HG02588 (cell line): Measurements from ENCODE around the gene DDX28.
"Not testable (repeated sequence)": the region's sequence is repeated elsewhere in the genome, so short reads cannot be mapped to it uniquely, and the experiment has no call there.

ENCODE experiments used
- ATAC-seq: cut with Tn5 transposase; IDR thresholded peaks from one replicate; pipeline ENCODE4 v1.9.1; 2021; ENCODE audit warnings: mild to moderate bottlenecking, moderate library complexity; ENCODE audit not compliant: unreplicated experiment

DDX28 gene

DNA sequence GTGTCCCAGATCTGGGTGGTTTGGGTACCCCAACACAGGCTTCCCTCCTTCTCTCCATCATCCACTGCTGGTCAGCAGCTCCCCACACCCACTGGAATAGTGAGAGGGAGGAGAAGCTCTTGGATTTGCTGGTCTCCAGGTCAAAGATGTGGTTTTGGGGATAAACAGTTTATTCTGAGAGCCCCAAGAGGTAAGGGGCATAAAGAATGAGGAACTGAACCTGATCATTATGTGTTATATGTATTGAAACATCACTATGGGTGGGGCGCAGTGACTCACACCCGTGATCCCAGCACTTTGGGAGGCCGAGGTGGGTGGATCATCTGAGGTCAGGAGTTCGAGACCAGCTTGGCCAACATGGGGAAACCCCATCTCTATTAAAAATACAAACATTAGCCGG lies 27.6 kb downstream of the DDX28 start:
- no peak for ATAC-seq

DNA sequence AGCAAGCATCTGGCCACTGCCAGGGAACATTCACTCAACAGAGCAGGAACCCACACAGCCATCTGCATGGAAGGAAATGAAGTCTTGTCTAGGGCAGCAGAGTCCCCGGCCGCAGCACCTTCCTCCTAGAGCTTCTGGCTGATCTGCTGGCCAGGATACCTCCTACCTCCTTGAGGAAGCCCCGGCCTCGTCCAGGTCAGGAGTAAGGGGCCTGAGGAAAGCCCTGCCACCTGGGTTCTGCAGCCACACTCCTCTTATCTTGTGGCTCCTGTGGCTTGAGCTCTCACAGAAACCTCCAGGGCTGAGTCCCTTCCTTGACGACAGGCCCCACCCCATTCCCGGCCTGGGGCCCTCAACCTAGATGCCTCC lies 29.0 kb downstream of the DDX28 start:
- ATAC-seq, result not testable (repeated sequence)

DNA sequence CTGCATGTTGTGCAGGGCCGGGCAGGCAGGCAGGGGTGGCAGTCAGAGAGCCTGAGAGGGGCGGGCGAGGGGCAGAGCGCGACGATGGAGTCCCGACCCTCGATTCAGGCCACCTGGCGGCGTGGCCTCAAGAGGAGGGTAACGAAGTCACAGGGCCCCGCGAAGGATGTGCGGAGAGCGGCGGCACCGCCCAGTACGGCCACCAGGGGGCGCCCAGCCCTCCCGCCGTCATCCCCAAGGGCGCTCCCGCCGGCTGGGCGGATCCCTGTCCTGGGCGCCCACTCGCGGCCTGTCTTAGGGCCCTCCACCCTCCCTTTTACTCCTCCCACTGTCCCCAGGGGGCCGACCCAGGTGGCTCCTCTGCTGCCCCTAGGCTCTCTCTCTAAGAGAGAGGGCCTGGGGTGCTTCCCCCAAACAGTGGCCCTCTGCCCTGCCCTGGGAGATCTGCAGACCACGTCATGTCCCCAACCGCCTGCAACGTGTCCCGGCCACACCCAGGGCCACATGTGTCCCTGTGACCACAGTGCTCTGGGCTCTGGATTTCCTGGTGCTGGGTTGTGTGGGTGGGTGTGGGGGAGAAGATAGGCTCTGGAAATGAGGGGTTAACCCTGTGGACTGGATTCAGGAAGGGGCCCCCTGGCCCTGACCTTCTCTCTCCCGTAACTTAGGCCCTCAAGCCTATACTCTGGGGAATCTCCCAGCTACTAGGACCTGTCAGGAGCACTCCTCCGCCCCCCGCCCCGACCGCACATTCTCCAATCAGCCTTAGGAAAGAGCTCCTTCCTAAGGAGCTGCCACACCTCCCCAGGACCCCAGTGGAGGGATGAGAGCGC lies 29.6 kb downstream of the DDX28 start:
- ATAC-seq, result peak; percentile 69

DNA sequence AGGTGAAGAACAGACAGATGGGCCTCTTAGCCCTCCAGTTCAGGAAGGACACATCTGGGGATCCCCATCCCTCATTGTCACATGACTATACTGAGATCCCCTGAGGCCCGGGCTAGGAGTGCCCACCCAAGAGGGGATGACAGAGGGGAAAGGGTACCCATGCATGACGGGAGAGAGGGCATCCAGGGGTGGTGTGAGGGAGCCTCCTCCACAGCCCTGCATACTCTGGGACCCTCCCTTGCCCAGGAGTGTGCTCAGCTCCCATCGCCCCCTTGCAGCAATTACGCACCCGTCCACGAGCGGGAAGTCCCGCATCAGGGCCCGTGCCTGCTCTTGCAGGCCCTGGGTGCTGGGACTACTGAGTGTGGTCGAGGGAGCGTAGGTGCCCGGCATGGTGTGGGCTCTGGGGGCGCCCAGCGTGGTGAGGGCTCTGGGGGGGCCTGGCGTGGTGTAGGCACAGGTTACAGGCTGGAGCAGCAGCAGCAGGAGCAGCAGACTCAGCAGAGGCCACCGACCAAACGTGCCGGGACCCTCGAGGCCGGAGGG lies 30.3 kb downstream of the DDX28 start:
- ATAC-seq, result no peak

DNA sequence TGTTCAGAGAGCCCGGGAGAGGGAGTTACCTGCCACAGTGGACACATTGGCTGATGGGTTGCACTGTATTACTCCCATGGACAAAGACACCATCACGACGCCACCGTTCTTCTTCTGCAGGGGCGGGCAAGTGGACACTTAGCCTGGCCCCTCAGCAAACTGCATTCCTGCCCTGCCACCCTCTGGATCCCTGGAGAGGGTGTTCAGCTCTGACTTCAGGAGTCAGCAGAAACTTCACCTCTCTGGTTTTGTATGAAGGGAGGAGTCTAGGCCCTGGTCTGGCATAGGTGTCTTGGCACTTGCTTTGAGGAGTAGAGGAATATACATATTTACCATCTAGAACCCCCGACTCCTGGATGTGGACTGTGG lies 33.0 kb downstream of the DDX28 start:
- no peak for ATAC-seq

DNA sequence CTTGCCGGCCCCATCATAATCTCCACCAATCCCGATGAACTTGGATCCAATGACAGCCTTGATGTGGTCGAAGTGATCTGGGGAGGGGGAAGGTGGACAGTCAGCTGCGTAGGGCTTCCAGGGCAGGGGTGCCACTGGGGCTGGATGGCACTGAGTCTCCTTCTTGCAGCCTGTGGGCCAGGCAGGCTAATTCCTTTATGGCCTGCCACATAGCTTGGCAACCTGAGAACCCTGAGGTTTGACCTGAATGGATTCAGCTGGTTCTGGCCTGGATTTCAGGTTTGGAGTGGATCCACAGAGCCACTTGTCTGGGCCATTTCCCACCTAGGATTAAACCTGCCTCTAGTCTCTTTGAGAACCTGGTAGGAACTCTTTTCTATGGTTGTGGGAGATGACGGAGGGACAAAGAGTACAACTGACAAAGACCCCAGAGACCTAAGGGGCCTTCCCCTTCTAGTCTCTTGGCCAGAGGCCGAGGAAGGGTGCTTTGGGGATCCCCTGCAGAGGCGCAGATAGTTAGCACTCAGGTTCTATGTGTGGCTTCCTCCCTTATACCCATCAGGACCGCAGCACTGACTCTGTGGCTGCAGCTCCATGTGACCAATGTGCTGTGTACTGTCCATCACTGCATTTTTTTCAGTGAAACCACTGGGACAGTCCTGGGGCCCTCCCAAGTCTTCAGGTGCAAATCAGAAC lies 33.6 kb downstream of the DDX28 start:
- no peak for ATAC-seq

DNA sequence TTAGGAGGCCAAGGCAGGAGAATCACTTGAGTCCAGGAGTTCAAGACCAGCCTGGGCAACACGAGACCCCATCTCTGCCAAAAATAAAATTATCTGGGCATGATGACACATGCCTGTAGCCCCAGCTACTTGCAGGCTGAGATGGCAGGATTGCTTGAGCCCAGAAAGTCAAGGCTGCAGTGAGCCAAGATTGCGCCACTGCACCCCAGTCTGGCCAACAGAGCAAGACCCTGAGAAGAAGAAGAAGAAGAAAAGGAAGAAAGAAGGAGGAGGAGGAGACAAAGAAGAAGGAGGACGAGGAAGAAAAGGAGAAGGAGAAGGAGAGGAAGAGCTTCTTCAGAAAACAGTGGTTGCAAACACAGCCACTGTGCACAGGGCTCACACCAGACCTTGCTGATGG lies 34.4 kb downstream of the DDX28 start:
- no peak for ATAC-seq

DNA sequence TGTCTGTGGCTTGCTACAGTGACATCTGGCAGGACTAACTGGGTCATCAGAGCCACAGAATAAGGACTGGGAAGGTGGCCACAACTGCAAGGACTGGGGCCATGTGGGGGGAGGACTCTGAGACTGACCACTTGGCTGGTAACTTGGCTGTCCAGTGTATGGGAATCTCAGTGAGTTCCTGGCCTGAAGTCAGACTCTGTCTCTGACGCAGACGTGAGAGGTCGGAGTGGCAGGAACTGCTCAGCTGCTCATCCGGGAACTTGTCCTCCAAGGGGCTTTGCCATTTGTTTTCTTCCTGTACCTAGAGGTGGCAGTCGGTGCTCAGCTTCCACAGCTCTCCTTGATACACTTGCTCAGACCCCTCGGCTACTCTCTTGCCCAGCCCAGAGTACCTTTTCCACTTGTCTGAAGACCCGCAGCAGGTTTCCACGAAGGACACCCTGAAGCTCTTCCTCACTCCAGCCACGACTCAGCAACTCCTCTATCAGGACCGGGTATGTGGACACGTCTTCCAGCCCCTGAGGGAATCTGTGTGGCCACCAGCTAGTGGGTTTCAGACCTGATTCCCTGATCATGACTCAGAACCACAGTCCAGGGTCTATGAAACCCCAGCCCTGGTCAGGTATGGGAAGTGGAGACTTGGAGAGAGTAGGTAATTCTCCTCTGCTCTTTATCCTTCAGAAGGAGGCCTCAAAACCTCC lies 35.4 kb downstream of the DDX28 start:
- no peak for ATAC-seq

DNA sequence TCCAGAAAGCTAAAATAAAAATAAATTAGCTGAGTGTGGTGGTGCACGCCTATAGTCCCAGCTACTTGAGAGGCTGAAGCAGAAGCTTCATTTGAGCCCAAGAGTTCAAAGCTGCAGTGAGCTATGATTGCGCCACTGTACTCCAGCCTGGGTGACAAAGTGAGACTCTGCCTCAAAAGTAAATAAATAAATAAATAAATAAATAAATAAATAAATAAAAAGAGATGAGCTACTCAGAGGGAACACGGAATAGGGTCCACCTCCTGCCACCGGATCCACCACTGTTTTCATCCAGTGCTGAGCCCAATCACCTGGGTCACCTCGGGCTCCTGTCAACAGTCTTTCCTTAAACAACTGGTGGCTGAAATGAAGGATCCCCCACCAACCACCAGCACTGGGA lies 36.1 kb downstream of the DDX28 start:
- no peak for ATAC-seq

DNA sequence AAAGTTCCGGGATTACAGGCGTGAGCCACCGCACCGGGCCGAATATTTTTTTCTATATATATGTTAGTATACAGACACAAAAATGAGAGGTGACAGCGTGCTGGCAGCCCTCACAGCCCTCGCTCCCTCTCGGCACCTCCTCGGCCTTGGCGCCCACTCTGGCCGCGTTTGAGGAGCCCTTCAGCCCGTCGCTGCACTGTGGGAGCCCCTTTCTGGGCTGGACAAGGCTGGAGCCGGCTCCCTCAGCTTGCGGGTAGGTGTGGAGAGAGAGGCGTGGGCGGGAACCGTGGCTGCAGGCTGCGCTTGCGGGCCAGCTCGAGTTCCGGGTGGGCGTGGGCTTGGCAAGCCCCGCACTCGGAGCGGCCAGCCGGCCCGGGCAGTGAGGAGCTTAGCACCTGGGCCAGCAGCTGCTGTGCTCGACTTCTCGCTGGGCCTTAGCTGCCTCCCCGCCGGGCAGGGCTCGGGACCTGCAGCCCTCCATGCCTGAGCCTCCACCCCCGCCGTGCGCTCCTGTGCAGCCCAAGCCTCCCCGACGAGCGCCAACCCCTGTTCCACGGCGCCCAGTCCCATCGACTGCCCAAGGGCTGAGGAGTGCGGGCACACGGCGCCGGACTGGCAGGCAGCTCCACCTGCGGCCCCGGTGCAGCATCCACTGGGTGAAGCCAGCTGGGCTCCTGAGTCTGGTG lies 40.9 kb downstream of the DDX28 start:
- no peak for ATAC-seq

DNA sequence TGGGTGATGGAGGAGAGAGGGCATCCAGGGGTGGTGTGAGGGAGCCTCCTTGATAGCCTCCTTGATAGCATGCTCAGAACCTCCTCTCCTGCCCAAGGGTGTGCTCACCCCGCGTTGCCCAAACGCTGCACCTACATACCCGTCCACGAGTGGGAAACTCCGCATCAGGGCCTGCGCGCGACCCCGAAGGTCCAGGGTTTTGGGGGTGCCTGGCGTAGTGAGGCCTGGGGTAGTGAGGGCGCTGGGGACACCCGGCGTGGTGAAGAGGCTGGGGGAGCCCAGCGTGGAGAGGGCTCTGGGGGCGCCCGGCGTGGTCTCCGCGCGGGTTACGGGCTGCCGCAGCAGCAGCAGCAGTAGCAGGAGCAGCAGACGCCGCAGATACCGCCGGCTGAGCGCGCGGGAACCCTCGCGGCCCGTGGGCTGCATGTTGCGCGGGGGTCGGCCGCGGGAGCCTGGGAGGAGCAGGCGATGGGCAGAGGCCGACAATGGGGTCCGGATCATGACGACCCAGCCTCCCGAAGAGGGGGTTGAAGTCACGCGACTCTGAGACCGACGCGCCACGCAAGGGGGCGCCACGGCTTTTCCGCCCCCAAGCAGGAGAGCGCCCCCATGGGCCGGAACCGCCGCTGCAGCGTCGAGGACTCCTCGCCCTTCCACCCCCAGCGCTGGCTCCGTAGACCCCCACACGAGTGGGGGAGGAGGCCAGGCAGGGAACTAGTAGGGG lies 42.9 kb downstream of the DDX28 start, which contains the start of gene DPEP3:
Gene DPEP3 (minus strand): TSS at position 545 of the 724 bp plus-strand sequence. CDS start 119 bp downstream, at position 426.
- no peak for ATAC-seq

DNA sequence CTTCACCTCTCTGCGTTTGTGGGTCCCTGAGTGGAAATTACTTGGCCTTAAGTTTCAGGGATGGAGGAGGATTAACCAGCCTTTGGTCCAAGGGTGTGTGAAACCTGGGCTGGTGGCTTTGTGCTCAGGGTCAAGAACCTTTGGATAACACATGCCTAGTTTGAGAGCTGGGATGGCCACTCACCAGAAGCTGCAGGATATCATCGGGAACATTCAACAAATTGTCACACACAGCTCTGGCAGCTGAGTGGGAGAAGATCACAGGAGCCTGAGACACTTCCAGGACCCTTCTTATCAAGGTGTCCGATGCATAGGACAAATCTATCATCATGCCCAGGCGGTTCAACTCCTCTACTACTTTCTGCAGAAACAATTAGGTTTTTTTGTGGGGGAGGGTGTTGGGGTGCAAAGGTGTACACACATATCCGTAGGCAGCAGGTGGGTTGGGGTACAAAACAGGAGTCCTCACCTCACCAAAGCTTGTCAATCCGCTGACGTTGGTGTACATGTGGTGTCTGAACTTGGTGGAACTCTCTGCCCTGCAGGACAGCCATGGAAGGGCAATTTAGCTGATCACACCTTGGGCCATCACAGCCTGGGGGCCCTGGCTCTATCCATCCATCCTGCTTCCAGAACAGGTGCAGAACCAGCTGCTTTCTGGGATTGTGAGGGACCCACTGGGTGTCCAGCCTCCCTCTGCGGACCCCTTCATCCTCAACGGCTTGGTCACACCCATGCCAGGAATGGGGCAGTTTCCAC lies 45.4 kb downstream of the DDX28 start:
- ATAC-seq, result no peak

DNA sequence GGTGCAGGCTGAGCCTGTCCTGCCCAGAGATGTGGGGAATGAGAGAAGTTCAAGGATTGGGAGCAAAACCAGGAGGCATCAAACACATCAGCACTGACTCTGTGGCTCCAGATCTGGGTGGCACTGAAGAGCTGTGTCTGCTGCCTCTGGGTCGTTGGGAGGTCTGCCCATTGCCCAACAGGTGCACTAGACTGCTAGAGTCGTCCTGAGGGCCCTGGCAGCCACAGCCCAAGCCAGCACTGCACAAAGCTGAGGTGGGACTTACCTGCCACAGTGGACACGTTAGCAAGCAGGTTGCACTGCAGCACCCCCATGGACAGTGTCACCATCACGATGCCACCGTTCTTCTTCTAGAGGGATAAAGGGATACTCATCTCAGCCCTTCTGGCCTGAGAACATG lies 46.0 kb downstream of the DDX28 start:
- ATAC-seq, result no peak

DNA sequence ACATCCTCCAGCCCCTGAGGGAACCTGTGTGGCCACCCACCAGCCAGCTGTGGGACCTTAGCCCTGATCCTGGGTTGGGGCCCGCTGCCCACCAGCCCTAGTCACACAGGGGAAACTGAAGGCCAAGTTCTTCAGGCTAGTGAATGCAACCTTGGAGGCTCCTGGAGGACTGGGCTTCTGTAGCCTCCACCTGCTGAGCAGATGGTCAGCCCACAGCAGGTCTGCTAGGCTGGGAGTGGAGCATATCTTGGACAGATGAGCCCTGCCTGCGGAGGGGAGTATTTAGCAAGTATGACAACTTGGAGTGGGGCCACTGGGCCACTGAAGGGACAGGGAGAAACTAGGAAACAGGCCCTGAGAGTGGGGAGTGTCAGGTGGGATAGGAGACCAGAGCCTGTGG lies 46.8 kb downstream of the DDX28 start:
- no peak for ATAC-seq

DNA sequence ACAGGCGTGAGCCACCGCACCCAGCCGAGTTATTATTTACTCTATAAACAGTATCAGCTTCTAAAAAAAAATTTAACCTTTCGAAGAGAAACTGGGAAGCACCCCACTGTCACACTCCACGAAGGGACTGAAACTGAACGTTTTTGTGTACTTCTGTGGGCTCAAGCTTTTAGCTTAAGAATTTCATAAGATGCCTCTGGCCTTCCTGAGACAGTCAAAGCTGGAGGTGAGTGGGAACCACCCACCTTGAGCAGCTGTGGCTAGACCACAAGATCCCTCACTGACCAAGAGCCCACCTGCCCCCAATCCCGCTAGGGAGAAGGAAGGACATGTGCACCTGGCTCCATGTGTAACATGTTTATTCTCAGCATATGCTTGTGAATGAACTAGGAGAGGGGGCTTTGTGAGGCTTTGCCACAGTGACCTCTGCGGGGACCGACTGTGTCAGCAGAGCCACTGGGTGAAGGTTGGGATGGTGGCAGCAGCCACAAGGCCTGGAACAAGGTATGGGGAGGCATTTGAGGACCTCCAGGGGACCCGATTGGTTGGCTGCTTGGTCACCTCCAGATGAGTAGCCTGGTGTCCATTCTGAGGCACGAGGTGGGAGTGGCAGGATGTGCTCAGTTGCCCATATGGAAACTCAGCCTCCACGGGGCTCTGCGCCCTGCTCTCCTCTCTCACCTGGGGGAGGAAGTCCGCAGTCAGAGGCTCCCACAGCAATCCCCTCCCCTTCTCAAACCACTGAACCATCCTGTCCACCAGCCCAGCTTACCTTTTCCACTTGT lies 47.5 kb downstream of the DDX28 start:
- no peak for ATAC-seq

DNA sequence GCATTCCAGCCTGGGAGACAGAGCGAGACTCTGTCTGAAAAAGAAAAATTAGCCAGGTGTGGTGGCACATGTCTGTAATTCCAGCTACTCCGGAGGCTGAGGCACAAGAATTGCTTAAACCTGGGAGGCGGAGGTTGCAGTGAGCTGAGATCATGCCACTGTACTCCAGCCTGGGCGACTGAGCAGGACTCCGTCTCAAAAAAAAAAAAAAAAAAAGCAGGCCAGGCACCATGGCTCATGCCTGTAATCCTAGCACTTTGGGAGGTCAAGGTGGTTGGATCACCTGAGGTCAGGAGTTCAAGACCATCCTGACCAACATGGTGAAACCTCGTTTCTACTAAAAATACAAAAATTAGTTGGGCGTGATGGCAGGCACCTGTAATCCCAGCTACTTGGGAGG lies 50.7 kb downstream of the DDX28 start:
- not testable (repeated sequence) for ATAC-seq

DNA sequence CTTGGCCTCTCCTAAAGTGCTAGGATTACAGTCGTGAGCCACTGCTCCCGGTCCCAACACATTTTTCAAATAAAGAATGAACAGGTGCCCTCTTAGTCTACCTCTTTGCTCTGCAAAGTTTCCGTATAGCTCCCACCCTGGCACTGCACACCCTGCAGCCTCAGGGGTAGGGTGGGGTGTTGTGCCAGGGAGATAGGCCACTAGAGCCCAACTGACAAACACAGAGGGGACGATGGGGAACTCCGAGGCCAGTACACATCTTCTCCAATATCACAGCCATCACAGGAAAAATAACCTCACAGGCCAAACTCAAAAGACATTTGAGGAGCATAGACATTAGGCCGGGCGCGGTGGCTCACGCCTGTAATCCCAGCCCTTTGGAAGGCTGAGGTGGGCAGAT lies 51.9 kb downstream of the DDX28 start:
- ATAC-seq, result no peak
